GM12891 (cell line): ENCODE measurements around the gene FLNC.
A peak's percentile ranks its signal among the peaks of the same experiment; 100 is the strongest.

Source experiments
- DNase-seq: peaks from one replicate; pipeline ENCODE4 v3.0.0; 2011; ENCODE audit warnings: low spot score; ENCODE audit not compliant: insufficient read length
- FAIRE-seq: peaks from 2 replicates; lab custom pipeline; 2011; peaks lifted over from hg19 to GRCh38; lab: Jason Lieb, UNC
- PAX5 ChIP-seq: IDR thresholded peaks from 2 replicates; pipeline ENCODE4 v1.6.1; 2011; ENCODE audit warnings: low read length, moderate library complexity, mild to moderate bottlenecking; ENCODE audit not compliant: insufficient read depth, severe bottlenecking
- POLR2A ChIP-seq: IDR thresholded peaks from 2 replicates; pipeline ENCODE4 v1.6.1; 2011; ENCODE audit warnings: low read depth, low read length, control low read depth
- POLR2AphosphoS5 ChIP-seq: IDR thresholded peaks from 2 replicates; pipeline ENCODE4 v1.6.1; 2011; ENCODE audit warnings: low read depth, low read length, control low read depth
- POU2F2 ChIP-seq: IDR thresholded peaks from 2 replicates; pipeline ENCODE4 v1.6.1; 2011; ENCODE audit warnings: low read depth, mild to moderate bottlenecking, control low read depth, low read length, moderate library complexity
- SPI1 ChIP-seq: IDR thresholded peaks from 2 replicates; pipeline ENCODE4 v1.6.1; 2011; ENCODE audit warnings: low read depth, low read length, control low read depth
- TAF1 ChIP-seq: IDR thresholded peaks from 2 replicates; pipeline ENCODE4 v1.6.1; 2011; ENCODE audit warnings: low read depth, low read length, control low read depth

Gene FLNC

GRCh38 chr7:128838109-128838779 lies 8.0 kb downstream of the FLNC start:
- TF ChIP-seq PAX5 (no peak), POU2F2 (no peak), SPI1 (no peak), TAF1 (no peak), POLR2A (no peak), POLR2AphosphoS5 (no peak)
- FAIRE-seq (no peak), DNase-seq (no peak)

- no peak for TF ChIP-seq POLR2AphosphoS5
- no peak for TF ChIP-seq PAX5
- no peak for TF ChIP-seq TAF1
- no peak for TF ChIP-seq SPI1
- TF ChIP-seq POU2F2 = no peak
- no peak for TF ChIP-seq POLR2A
- DNase-seq (no peak), FAIRE-seq (no peak)
These were observed 8.9 kb downstream of the FLNC start for GRCh38 chr7:128838981-128839731.

GRCh38 chr7:128839751-128840177 lies 9.6 kb downstream of the FLNC start:
- DNase-seq (no peak), FAIRE-seq (no peak)
- TF ChIP-seq POLR2AphosphoS5 = no peak
- TF ChIP-seq POLR2A = no peak
- no peak for TF ChIP-seq PAX5
- no peak for TF ChIP-seq SPI1
- TF ChIP-seq TAF1 = no peak
- no peak for TF ChIP-seq POU2F2

- FAIRE-seq (no peak), DNase-seq (no peak)
- TF ChIP-seq TAF1 (no peak), POU2F2 (no peak), POLR2A (no peak), SPI1 (no peak), PAX5 (no peak), POLR2AphosphoS5 (no peak)
These were observed 10.3 kb downstream of the FLNC start for GRCh38 chr7:128840326-128841170.

- FAIRE-seq = peak; percentile 76
- DNase-seq = no peak
- TF ChIP-seq PAX5 = no peak
- no peak for TF ChIP-seq POLR2AphosphoS5
- no peak for TF ChIP-seq TAF1
- no peak for TF ChIP-seq POLR2A
- no peak for TF ChIP-seq SPI1
- TF ChIP-seq POU2F2 = no peak
These were observed 11.0 kb downstream of the FLNC start for GRCh38 chr7:128841171-128841690.

- FAIRE-seq = peak; percentile 91
- DNase-seq = peak; percentile 93
- no peak for TF ChIP-seq PAX5
- no peak for TF ChIP-seq SPI1
- no peak for TF ChIP-seq POLR2A
- TF ChIP-seq POU2F2 = no peak
- no peak for TF ChIP-seq TAF1
These were observed 11.9 kb downstream of the FLNC start for GRCh38 chr7:128841921-128842673.

GRCh38 chr7:128842674-128843641 lies 12.8 kb downstream of the FLNC start:
- TF ChIP-seq POU2F2 (no peak), POLR2A (no peak), SPI1 (no peak), POLR2AphosphoS5 (no peak), TAF1 (no peak), PAX5 (no peak)
- FAIRE-seq (no peak), DNase-seq (no peak)
